SK-N-SH (cell line): ENCODE data around the gene PARD6A. TPM values are rescaled to one million over a fixed set of nuclear protein-coding genes. Genes with fewer than 3 reads are reported as not detected.
A peak's percentile ranks its signal among the peaks of the same experiment; 100 is the strongest.

Experiments used
- CTCF ChIA-PET: fragments of 300-600, 350-600 bp; formaldehyde crosslinking; extraction: SDS; loops from one replicate; lab custom pipeline; 2021; lab: Yijun Ruan, JAX
- POLR2A ChIA-PET: fragments of 350-600 bp; sonication (Branson Sonifier 250); formaldehyde crosslinking; extraction: SDS; loops from one replicate; lab custom pipeline; 2020; ENCODE audit warnings: antibody characterized with exemption, inconsistent platforms; lab: Yijun Ruan, JAX
- DNase-seq: peaks from one replicate; pipeline ENCODE4 v3.0.0; 2012
- H2AFZ ChIP-seq: fragments of 200-600 bp; sonication (generic); 2 replicates; pipeline ENCODE4 v1.8.1; 2016; ENCODE audit warnings: antibody characterized with exemption, mild to moderate bottlenecking, low read depth
- H3F3A ChIP-seq: fragments of 200-600 bp; sonication (generic); replicated peaks from 2 replicates; pipeline ENCODE3; 2016; ENCODE audit warnings: antibody characterized with exemption, mild to moderate bottlenecking; ENCODE audit not compliant: insufficient read depth
- H3K27ac ChIP-seq, 2 experiments: fragments of 200-500 bp in 1 of 2; fragments of 200-600 bp in 1 of 2; sonication (Bioruptor generic) in 1 of 2; sonication (generic), shearing (Covaris generic) in 1 of 2; 2 replicates each; pipeline versions ENCODE4 v1.5.1 to v1.6.1; 2014 to 2016; ENCODE audit warnings: low read depth in 2 of 2, inconsistent platforms in 1 of 2, low read length in 1 of 2, mild to moderate bottlenecking in 1 of 2, mixed read lengths in 1 of 2
- H3K27me3 ChIP-seq: fragments of 200-600 bp; sonication (generic), shearing (Covaris generic); 2 replicates; pipeline ENCODE4 v1.6.1; 2016; ENCODE audit warnings: mixed run types; ENCODE audit not compliant: insufficient read depth
- H3K36me3 ChIP-seq, 2 experiments: fragments of 200-500 bp in 1 of 2; fragments of 200-600 bp in 1 of 2; sonication (Bioruptor generic) in 1 of 2; sonication (generic) in 1 of 2; replicated peaks in 1 of 2; 2 replicates each; pipeline versions ENCODE3 to v1.5.1; 2014 to 2016; ENCODE audit warnings: low read length in 1 of 2, mild to moderate bottlenecking in 1 of 2; ENCODE audit not compliant: insufficient read depth in 2 of 2, control insufficient read depth in 1 of 2
- H3K4me1 ChIP-seq, 2 experiments: fragments of 200-500 bp in 1 of 2; fragments of 200-600 bp in 1 of 2; sonication (Bioruptor generic) in 1 of 2; sonication (generic), shearing (Covaris generic) in 1 of 2; 2 replicates each; pipeline versions ENCODE4 v1.5.1 to v1.6.1; 2014 to 2016; ENCODE audit warnings: low read depth in 1 of 2, low read length in 1 of 2, mixed run types in 1 of 2; ENCODE audit not compliant: insufficient read depth in 2 of 2, control insufficient read depth in 1 of 2
- H3K4me2 ChIP-seq: fragments of 200-600 bp; sonication (generic), shearing (Covaris generic); 2 replicates; pipeline ENCODE4 v1.6.1; 2017; ENCODE audit warnings: mixed run types
- H3K4me3 ChIP-seq, 2 experiments: fragments of 200-500 bp in 1 of 2; fragments of 200-600 bp in 1 of 2; sonication (Bioruptor generic) in 1 of 2; sonication (generic), shearing (Covaris generic) in 1 of 2; 2 replicates each; pipeline versions ENCODE4 v1.5.1 to v1.8.1; 2014 to 2016; ENCODE audit warnings: low read depth in 2 of 2, inconsistent platforms in 1 of 2, low read length in 1 of 2, mild to moderate bottlenecking in 1 of 2, mixed read lengths in 1 of 2, moderate library complexity in 1 of 2
- H3K79me2 ChIP-seq: fragments of 200-600 bp; sonication (generic); 2 replicates; pipeline ENCODE4 v1.8.1; 2017; ENCODE audit warnings: mild to moderate bottlenecking; ENCODE audit not compliant: insufficient read depth
- H3K9ac ChIP-seq: fragments of 200-600 bp; sonication (generic); 2 replicates; pipeline ENCODE4 v1.6.1; 2017; ENCODE audit warnings: mixed run types
- H3K9me2 ChIP-seq: fragments of 200-600 bp; sonication (generic); 2 replicates; pipeline ENCODE4 v1.6.1; 2017; ENCODE audit warnings: mixed run types
- H3K9me3 ChIP-seq: fragments of 200-600 bp; sonication (generic); 2 replicates; pipeline ENCODE4 v1.6.1; 2017; ENCODE audit warnings: mixed run types, mild to moderate bottlenecking, moderate library complexity
- H4K20me1 ChIP-seq: fragments of 200-600 bp; sonication (generic); 2 replicates; pipeline ENCODE4 v1.6.1; 2017; ENCODE audit warnings: mild to moderate bottlenecking, mixed run types; ENCODE audit not compliant: insufficient read depth
- CHD2 ChIP-seq: fragments of 150-350 bp; IDR thresholded peaks from 2 replicates; pipeline ENCODE4 v1.6.1; 2018; ENCODE audit warnings: low read length; ENCODE audit not compliant: partially characterized antibody
- ELF1 ChIP-seq: IDR thresholded peaks from 2 replicates; pipeline ENCODE4 v1.4.0; 2012
- EZH2phosphoT487 ChIP-seq: fragments of 200-600 bp; sonication (generic); IDR thresholded peaks from 2 replicates; pipeline ENCODE4 v1.6.1; 2017; ENCODE audit warnings: low read depth, mixed run types, mild to moderate bottlenecking, antibody characterized with exemption, moderate library complexity, borderline replicate concordance
- FOSL2 ChIP-seq: IDR thresholded peaks from 2 replicates; pipeline ENCODE4 v1.4.0; 2012; ENCODE audit warnings: low read depth, mild to moderate bottlenecking, moderate library complexity, borderline replicate concordance
- FOXJ3 ChIP-seq: sonication (generic); formaldehyde crosslinking; IDR thresholded peaks from 2 replicates; pipeline ENCODE4 v1.5.1; 2020; ENCODE audit warnings: mild to moderate bottlenecking, missing genetic modification reagents
- JUND ChIP-seq: IDR thresholded peaks from 2 replicates; pipeline ENCODE4 v1.4.0; 2012
- MEF2A ChIP-seq: IDR thresholded peaks from 2 replicates; pipeline ENCODE4 v1.4.0; 2012; ENCODE audit warnings: low read depth, borderline replicate concordance
- MXI1 ChIP-seq: IDR thresholded peaks from 2 replicates; pipeline ENCODE4 v1.6.1; 2012; ENCODE audit warnings: mild to moderate bottlenecking, low read depth, low read length, improper control_type of control experiment
- NFIC ChIP-seq: IDR thresholded peaks from 2 replicates; pipeline ENCODE4 v1.4.0; 2012; ENCODE audit warnings: borderline replicate concordance
- POLR2AphosphoS5 ChIP-seq: IDR thresholded peaks from 2 replicates; pipeline ENCODE4 v1.6.1; 2012; ENCODE audit warnings: low read depth, low read length
- REST ChIP-seq: IDR thresholded peaks from 2 replicates; pipeline ENCODE4 v1.6.1; 2012; ENCODE audit warnings: mild to moderate bottlenecking, low read depth, low read length, moderate library complexity
- RFX5 ChIP-seq: IDR thresholded peaks from 2 replicates; pipeline ENCODE4 v1.6.1; 2012; ENCODE audit warnings: mild to moderate bottlenecking, improper control_type of control experiment, low read length
- RXRA ChIP-seq: IDR thresholded peaks from 2 replicates; pipeline ENCODE4 v1.4.0; 2012; ENCODE audit warnings: low read depth, mild to moderate bottlenecking, borderline replicate concordance
- SMC3 ChIP-seq: IDR thresholded peaks from 2 replicates; pipeline ENCODE4 v1.6.1; 2012; ENCODE audit warnings: low read depth, low read length, improper control_type of control experiment
- TEAD4 ChIP-seq: IDR thresholded peaks from 2 replicates; pipeline ENCODE4 v1.4.0; 2012; ENCODE audit warnings: mild to moderate bottlenecking, borderline replicate concordance; ENCODE audit not compliant: insufficient read depth
- WGBS: methylation state at CpG from one replicate; pipeline ENCODE4 v1.1.6; 2017; ENCODE audit warnings: low lambda C conversion rate; 5-methylcytosine and 5-hydroxymethylcytosine counted together
- polyA plus RNA-seq, 3 experiments: library from polyadenylated mRNA; depleted of rRNA; stranded (reverse); fragments of >200 nt; gene quantifications; 2 replicates each; pipeline ENCODE4 v1.2.3, GENCODE V29; 2012
- TF ChIP-seq, protein P1 (sequence below): IDR thresholded peaks from 2 replicates; pipeline ENCODE4 v1.4.0; 2012; ENCODE audit warnings: low read depth, borderline replicate concordance

Gene PARD6A
- polyA plus RNA-seq, 1 of the 3 experiments (the other 2 are of a cell fraction) = 9.0 TPM

- TF ChIP-seq MEF2A (no peak), FOSL2 (no peak), FOXJ3 (no peak), EZH2phosphoT487 (no peak), CHD2 (no peak)
Measured at GRCh38 chr16:67648764-67649407, 11.9 kb upstream of the PARD6A start (continued).

GRCh38 chr16:67649494-67649931 is 11.2 kb upstream of the PARD6A start:
- no peak overlapping the region for H3K9ac ChIP-seq
- DNase-seq = peak; percentile 60
- H3K4me2 ChIP-seq = no peak overlapping the region
- H2AFZ ChIP-seq = no peak overlapping the region
- peaks cover 4% of the 10 kb centered on the region; the same call in 1 of the 2 replicates for H4K20me1 ChIP-seq
- H3K4me3 ChIP-seq = no peak overlapping the region
- H3K27ac ChIP-seq = no peak overlapping the region
- H3K27me3 ChIP-seq = no peaks in the 10 kb centered on the region
- no peaks in the 10 kb centered on the region for H3K9me2 ChIP-seq
- H3K79me2 ChIP-seq = no peaks in the 10 kb centered on the region
- H3F3A ChIP-seq = no peaks in the 10 kb centered on the region
- 79% methylated on average over 26 of the region's 34 CpGs for WGBS
- ChIA-PET POLR2A (no interaction called here), CTCF (interaction anchor here (6.6 to 16.5 kb wide), 2 partner anchors 99 to 127 kb away, joined by 43 to 263 read pairs; no protein-coding TSS in a partner anchor)
- H3K36me3 ChIP-seq = no peaks in the 10 kb centered on the region
- TF ChIP-seq POLR2AphosphoS5 (no peak), TEAD4 (no peak), ELF1 (no peak), SMC3 (no peak), JUND (no peak), NFIC (no peak), RXRA (no peak), EZH2phosphoT487 (no peak), RFX5 (no peak), MXI1 (no peak), REST (no peak)
- TF ChIP-seq, protein P1, sequence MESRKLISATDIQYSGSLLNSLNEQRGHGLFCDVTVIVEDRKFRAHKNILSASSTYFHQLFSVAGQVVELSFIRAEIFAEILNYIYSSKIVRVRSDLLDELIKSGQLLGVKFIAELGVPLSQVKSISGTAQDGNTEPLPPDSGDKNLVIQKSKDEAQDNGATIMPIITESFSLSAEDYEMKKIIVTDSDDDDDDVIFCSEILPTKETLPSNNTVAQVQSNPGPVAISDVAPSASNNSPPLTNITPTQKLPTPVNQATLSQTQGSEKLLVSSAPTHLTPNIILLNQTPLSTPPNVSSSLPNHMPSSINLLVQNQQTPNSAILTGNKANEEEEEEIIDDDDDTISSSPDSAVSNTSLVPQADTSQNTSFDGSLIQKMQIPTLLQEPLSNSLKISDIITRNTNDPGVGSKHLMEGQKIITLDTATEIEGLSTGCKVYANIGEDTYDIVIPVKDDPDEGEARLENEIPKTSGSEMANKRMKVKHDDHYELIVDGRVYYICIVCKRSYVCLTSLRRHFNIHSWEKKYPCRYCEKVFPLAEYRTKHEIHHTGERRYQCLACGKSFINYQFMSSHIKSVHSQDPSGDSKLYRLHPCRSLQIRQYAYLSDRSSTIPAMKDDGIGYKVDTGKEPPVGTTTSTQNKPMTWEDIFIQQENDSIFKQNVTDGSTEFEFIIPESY = no peak
- no peaks in the 10 kb centered on the region for H3K9me3 ChIP-seq
- peaks cover 0 to 14% of the 10 kb centered on the region in 2 experiments; a peak in 1 of 4 replicates for H3K4me1 ChIP-seq
